HG03025 (cell line): ENCODE results near the gene PARD3B.

ENCODE experiments used
- ATAC-seq: cut with Tn5 transposase; IDR thresholded peaks from one replicate; pipeline ENCODE4 v1.9.1; 2021; ENCODE audit warnings: mild to moderate bottlenecking, moderate library complexity; ENCODE audit not compliant: unreplicated experiment, low FRiP score

The PARD3B gene

DNA sequence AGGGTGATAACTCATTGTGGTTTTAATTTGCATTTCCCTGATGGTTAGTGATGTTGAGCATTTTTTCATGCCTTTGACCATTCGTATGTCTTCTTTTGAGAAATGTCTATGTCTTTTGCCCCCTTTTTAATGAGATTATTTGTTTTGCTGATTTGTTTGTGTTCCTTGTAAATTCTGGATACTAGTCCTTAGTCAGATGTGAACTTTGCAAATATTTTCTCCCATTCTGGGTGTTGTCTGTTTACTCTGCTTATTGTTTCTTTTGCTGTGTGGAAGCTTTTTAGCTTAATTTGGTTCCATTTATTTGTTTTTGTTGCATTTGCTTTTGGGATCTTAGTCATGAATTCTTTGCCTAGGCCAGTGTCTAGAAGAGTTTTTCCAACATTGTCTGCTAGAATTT is 192.0 kb downstream of the PARD3B start:
- ATAC-seq: no peak

DNA sequence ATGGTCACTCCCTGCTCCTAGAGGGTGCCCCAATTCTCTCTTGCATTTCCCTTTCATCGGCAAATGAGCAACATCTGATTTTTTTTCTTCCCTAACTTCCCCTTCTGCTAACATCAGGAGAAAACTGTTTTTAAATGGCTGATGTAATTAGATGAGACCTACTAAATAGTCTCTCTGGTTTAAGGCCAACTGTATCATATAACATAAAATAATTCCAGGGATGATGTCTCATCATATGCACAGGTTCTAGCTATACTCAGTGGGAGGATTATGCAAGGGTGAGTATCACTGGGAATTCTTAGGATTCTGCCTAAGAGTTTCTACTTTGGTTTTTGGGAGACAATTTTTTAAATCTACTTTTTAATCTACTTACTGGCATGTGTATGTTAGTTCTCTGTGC is 193.4 kb downstream of the PARD3B start:
- ATAC-seq: no peak

DNA sequence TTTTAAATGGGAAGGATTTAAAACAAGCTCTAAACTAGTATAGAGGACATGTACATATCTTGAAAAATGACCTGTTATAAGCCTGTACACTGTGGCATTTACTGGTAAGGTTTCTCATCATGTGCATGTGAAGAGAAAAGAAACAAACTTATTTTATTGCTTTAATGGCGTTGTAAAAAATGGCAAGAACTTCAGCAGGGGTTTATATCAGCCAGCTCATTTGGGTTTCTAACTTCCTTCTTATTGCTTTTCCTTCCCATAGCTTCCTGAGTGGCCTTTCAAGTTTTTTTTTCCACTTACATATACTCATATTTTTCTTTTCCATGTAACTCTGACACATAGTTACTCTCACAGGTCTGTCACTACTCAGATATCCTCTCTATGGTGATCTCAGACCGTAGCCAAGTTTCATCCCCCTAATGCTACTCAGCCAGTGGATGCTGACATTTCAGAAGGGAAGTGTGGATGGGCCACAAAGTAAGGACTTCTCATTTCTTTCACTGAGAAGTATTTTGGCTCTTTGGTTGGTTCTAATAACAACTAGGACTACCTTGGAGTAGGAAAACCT is 198.2 kb downstream of the PARD3B start:
- no peak for ATAC-seq

DNA sequence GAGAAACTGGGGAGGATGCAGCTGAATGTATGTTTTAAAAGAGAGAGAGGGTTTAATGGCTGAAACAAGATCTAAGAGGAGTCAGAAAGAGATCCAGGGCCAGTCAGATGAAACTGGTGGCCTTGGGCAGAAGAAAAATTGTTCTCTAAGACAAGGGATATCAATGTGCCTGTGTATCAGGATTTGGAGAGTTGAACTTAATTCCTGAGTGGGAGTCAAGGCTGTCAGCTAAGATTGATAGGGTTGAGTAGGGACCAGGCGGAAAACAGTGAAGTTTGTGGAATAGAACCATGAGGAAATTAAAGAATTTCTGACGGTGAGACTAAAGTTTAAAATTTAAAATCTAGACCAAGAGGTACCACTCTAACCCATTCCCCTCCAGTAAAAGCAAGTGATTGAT is 199.2 kb downstream of the PARD3B start:
- ATAC-seq: no peak

DNA sequence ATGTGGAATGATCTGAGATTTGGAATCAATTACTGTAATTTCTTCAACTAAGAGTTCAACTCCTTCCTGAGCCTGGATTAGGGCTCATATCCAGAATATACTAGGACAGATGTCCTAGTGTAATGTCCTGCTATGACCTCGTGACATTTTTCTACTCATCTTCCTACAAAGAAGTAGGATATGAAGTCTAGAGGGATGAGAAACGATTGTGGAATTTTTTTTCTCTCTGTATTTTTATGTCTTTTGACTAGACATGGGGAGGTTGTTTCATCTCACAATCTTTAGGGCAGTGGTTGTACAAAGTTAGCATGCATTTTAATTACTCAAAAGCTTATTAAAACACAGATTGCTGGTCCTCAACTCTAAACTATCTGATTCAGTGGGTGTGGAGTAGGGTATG is 203.0 kb downstream of the PARD3B start:
- ATAC-seq: no peak

DNA sequence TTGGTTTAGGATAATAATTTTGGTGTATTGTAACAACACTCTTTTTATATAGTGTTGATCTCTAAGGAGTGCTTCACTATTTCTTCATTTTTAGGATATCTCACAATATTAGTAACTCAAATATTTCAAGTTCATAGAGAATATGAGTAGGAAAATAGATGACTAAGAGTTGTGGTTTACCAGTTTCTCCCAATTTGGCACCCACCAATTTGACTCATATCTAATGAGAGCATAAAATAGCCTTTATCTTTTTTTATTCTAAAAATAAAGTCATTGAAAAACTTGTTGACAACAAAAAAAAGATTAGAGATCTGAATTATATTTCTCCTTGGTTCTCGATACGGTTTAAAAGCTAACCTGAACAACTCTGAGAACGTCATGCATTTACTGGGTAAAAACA is 204.0 kb downstream of the PARD3B start:
- ATAC-seq: no peak

DNA sequence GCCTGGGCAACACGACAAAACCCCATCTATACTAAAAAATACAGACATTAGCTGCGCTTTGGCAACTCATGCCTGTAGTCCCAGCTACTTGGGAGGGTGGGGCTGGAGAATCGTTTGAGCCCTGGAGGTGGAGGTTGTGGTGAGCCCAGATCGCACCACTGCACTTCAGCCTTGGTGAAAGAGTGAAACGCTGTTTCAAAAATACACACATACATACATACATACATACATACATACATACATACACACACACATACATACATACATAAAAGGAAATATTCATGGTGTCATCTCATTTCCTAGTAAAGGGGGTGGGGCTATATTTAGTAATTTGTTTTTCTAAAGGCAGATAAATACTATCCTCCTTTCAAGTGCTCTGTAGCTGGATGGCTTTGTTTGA is 205.1 kb downstream of the PARD3B start:
- ATAC-seq: no peak

DNA sequence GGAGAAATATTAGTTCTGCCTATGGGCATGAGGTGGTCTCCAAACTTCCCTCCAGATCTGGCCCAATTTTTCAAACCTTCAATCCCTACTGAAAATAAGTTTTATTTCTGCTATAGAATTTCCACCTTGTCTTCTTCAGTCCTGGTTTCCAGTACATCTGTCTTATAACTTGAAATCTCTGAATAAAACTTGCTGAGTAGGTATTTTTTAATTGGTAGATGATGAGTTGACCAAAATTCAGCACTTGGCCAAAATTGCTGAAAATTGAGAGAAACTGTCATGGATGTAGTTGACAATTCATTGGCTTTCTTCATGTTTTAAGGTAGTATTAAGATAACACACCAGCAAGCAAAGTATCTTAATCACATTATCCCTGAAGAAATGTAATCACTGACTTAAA is 206.2 kb downstream of the PARD3B start:
- ATAC-seq: no peak

DNA sequence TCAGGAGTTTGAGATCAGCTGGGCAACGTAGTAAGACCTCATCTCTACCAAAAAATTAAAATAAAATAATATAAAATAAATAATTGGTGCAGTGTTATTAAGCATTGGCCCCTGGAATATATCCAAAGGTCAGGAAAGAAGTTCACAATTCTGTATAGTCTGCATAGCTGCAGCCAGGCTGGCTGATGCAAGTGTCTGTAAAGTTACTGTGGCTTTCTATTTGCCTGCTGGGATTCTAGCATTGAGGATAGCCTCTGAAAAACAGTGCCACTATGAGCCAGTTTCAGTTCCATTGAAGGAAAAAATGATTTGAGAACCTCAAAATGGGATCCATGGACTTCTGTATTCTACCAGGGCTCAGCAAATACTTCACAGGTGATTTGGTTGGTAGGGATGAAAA is 208.6 kb downstream of the PARD3B start:
- ATAC-seq: no peak

DNA sequence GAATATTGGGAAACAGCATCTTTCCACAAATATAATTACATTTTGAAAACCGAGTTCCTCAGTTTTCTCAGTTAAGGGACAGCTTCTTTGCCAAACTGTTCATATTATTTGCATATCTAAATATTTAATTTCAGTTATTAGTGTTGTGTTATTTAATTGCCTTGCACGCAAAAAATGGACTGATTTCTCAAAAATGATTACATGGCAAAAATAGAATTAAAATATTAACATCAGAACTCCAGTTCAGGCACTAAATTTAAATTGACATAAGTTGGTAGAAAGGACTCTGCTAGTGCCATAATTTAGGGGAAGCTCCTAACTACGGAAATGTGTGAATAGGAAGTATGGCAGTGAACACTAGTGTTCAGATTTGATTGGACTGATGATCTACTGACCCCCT is 209.6 kb downstream of the PARD3B start:
- no peak for ATAC-seq

DNA sequence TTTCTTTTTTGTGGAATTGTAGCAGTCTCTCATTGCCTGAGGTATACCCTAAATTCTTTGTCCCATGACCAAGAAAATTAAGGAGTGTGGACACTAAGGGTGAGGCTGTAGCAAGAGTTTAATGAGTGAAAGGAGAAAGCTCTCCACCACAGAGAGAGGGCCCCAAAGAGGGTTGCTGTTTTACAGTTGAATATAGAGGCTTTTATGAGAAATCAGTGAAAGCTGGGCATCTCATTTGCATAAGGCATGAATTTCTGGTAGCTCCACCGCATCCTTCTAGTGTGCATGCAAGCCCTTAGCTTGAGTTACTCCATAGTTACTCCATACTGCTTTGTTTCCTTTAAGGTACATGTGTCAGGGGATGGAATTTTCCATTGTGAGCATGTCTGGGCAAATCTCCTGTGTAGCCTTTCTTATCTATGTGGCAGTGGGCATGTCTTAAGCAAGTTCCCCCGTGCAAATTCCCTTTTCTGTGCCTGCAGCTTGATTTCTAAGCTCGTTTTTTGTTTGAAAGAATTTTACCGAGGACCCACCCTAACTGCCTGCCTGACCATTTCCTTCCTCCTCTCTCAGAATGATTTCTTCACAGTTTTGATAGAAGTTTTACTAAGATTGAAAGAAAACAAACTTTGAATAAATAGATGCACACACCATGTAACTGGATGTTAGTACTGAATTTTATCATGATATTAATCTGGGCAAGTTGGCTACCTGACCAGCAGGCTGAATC is 218.9 kb downstream of the PARD3B start:
- ATAC-seq: no peak

DNA sequence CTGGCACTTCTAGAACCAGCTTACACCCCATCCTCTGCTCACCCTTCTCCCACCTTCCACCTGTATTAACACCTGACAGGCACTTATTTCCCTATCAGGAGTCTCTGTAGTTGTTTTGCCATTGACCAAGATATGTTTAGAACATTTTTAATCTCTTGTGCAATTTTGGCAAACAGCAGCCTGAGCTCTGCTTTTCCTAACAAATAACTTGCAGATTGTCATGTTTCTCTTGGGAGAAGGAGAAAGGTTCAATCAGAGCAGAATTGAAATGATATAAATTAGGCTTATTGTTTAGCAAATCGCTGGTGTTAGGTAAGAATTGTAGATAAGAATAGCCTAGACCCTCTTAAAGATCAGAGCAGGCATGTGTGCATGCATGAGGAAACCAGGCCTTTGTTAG is 225.5 kb downstream of the PARD3B start:
- ATAC-seq: no peak

DNA sequence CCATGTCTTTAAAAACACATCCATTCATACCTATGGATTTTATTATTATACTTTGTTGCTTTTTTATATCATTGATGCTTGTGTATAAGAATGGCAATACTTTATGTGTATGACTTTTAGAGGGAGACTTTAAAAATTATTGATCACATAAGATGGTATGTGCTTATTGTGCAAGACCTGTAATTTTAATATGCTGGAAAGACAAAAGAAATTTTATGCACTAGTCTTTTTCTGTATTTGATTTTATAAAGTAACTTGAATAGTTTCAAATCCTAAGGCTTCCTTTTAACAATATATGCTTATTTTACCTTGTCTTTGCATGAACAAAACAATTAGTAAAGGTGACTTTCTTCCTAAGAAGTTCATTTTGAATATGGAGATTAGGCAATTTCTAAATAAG is 226.4 kb downstream of the PARD3B start:
- ATAC-seq: no peak

DNA sequence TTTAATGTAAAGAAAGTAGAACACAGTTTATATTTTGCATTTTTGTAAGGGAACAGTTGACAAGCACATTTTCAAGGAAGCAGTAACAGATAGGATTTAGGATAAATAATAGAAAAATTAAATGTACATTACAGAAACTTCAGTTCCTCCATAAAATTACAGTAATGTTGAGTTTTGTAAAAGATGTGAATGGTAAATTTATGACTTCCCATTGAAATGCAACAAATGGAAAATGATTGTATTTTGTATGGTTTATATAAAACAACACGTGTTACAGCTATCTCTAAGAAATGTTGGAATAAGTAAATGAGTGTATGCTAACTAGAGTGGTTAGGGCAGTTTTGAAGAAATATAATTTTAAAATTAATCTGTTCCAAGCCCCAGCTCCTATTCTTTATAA is 227.3 kb downstream of the PARD3B start:
- ATAC-seq: no peak

DNA sequence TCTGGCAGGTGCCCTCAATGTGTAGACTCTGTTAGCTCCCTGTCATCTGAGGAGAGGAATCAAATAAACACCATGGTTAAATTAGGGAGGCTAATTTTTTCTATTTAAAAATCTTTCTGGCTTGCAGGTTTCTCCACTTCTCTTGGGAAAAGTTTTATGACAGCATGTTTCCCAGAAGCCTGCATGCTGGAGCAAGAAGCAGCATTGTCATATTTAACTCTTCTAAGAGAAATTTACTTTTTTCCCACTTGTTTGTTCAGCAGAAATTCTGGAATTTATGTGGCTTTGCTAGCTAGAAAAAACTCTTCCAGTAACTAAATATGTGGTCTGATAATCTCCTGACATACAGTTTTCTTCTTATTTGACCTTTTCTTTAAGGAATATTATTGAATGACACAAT is 230.5 kb downstream of the PARD3B start:
- ATAC-seq: no peak

DNA sequence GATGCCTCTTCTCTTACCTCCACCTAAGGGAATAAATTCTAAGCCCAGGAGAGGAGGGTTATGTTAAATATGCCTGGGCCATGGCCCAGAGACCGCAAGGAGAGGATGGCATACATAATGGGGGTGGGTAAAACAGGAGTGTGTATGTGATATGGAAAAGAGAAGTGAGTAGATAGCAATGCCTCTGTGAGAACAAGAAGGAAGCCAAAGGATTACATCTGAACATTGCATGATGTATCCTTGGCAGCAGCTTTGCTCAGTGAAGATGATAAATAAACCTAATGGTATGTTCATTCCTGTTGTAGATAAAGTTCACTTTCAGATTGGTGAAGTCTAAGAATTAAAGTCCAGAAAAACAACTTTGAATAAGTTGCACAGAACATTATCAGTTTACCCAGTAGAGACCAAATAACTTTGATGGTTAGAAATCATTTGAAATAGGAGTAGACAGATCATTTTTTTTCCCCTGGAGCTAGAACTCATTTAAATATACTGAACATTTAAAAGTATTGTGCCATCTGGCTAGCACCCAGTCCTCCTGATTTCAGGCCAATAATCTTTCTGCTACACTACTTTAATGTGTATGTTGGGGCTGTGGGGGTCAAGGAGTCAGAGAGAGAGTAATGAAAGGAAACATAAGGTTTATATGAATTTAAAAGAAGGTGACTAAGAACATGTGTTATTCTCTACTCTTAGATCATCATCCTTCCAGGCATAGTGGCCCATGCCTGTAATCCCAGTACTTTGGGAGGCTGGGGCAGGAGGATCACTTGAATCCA is 231.7 kb downstream of the PARD3B start:
- no peak for ATAC-seq

DNA sequence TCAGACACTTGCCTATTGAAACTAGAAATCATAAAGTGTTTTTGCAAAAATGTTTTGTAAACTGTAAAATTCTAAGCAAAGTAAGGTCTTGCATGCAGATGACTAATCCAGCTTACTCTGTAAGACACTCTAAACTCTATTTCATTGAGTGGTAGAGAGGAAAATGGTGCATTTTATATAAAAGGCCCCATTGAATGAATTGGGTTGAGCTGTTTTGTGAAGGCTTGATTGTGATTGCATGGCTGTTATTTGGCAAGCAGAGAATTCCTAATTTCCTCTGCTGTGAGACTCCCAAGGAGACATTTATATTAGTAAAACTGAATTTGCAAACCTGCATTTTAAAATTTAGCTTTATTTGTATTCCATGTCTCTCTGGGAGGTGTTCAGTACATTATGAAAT is 234.5 kb downstream of the PARD3B start:
- ATAC-seq: no peak

DNA sequence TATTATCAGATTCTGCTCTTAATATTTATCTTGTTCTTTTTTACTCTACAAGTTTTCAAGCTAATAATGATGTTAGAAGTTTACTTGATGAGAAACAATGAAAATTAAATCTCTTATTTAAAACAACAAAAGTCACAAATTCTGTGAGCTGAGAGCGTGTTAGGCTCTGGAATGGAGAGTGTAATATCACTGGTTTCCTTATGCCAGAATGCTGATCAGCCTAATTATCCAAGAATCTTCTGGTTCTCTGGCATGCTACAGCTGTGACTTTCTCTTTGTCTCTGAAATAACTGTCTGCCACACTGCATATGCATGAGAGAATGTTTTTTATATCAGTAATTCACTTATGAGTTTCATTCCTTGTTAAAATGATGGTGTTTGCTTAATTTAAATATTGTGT is 236.7 kb downstream of the PARD3B start:
- no peak for ATAC-seq

DNA sequence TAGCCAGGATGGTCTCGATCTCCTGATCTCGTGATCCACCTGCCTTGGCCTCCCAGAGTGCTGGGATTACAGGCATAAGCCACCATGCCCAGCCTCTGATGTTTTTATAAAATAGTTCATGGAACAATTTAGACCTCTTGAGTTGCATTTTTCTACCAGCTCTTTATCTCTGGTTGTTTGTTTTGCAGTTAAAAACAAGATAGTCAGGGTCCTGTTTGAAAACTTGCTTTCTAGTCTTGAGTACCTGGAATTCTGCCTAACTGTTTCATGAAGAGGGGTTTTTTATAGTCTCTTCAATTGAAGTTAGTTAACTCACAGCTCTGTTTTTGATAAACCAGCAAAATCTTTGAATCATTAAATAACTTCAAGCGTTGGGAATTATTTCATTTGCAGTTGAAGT is 244.8 kb downstream of the PARD3B start:
- no peak for ATAC-seq

DNA sequence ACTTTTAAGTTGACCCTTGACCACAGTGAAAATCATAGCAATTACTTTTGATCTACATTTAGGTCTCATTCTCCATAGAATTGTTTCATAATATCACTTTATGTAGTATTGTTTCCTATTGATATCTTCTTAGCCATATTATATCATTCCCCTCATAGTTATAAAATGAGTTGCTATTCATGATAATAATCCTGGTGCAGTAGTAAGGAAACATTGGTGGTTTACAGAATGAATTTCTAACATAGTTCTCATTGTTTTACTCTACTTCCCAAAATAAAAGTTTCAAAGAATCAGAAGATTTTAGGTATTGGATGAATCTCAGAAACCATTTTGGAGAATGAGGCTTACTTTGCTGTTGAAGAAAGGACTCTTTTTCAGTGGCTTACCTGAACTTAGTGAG is 246.0 kb downstream of the PARD3B start:
- ATAC-seq: no peak

DNA sequence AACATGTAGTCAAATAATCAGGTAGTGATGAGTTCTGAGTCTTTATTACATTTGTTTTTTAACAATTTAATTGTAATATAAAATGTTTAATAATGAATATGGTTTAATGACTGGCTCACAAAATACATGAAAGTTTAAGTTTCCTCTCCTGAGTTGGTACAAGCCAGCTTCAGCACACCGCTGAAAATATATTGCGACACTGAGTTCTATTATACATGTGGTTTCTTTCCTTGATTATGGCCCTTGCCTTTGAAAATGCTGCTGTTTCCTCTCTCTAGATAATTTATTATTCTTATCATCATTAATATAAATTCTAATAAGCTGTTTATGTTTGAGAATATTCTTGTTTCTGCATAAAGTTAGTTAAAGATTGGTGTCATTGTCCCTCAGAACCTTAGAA is 249.3 kb downstream of the PARD3B start:
- ATAC-seq: no peak

DNA sequence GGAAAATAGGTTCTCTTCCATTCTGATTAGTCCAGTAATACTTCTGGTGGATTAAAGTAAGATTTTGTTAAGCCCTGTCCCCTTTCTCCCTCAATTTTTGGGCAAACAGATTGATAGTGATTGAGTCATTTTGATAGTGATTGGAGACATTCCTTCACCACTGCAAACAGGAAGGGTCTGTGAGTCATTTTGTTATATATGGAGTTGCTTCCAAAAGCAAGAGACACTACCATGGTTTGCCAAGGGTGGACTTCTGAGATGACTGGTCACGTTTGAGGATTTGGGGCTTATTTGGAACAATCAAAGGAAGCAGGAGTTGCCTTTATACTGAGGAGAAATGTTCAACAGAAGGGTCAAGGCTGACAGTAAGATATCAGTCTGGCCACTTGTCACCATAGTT is 249.9 kb downstream of the PARD3B start:
- no peak for ATAC-seq
